SK-N-MC (cell line): Measurements from ENCODE around the gene VAPA.

Experiments used
- EZH2 ChIP-seq: fragments of 200-600 bp; sonication (generic); IDR thresholded peaks from one replicate; pipeline ENCODE4 v1.6.1; 2017; ENCODE audit warnings: antibody characterized with exemption
- FOXP2 ChIP-seq: optimal IDR thresholded peaks from 2 replicates; pipeline ENCODE3; 2011; ENCODE audit warnings: mild to moderate bottlenecking, moderate library complexity; ENCODE audit not compliant: insufficient read depth; ENCODE audit errors: extremely low read length, control extremely low read depth
- POLR2AphosphoS5 ChIP-seq: IDR thresholded peaks from 2 replicates; pipeline ENCODE4 v1.6.1; 2012; ENCODE audit warnings: mild to moderate bottlenecking, low read depth, low read length, borderline replicate concordance

DNA sequence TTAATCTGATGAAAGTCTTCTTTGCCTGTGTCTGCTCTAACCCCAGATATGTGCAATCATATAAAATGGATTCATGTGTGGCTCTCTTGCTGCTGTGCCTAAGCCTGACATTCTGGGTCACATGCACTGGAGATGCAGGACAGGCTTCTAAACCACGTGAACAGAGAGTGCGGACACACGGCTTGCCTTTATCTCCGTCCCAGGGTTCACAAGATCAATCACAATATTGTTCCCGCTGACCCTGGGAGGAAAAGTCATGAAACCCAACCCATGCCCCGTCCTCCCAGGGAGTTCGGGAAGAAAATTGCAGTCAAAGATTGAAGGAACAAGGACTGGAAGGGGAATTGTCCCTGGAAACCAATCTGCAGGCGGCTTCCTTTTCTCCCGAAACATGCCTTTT lies 74.8 kb downstream of the VAPA start:
- no peak for TF ChIP-seq EZH2
- TF ChIP-seq POLR2AphosphoS5 = no peak
- no peak for TF ChIP-seq FOXP2
